GM19324 (cell line): ENCODE measurements around the gene FBRS.
"Not testable (repeated sequence)": the region's sequence is repeated elsewhere in the genome, so short reads cannot be mapped to it uniquely, and the experiment has no call there.

Source experiments
- ATAC-seq: cut with Tn5 transposase; IDR thresholded peaks from one replicate; pipeline ENCODE4 v1.9.1; 2021; ENCODE audit warnings: mild to moderate bottlenecking, moderate library complexity; ENCODE audit not compliant: unreplicated experiment, low FRiP score

FBRS gene

DNA sequence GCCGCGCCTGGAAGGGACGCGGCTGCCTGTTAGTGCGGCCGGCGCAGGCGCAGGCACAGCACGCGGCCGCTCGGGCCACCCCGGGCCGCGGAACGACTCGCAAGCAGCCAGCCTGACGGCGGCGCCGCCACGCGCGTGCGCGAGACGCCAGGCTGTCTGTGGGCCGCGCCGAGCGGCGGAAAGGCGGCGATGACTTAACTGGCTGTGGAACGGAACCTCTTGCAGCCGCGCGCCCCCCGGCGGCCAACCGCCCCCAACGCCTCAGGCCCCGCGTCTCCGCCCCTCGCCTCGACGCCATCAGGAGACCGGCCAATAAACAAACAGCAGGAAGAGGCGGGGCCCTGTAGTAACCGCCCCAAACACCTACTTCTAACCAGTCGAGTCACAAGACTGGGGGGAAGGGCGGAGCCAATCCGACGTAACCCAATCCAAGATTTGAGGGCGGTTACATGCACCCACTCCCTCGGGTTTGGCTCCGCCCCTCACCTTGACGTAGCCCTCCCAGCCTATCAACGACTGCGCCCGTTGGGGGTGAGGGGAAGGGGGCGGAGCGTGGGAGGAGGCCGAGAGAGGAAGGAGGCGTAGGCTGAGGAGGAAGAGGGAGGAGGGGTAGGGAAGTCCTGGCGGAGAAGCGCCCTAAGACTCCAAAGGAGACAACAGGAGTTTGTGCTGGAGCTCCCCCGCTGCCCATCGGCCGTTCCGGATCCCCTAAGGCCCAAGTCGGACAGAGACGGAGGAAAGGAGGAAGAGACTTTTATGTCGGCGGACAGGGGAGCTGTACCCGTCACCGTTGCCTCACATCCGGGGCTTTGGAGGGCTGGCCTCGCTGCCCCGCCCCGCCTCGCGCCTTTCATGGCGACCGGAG is at the start of gene FBRS:
Gene FBRS (plus strand): TSS at position 566 of the 865 bp plus-strand sequence. CDS start 1,088 bp downstream, outside the sequence.
- ATAC-seq, result peak; percentile 79

- no peak for ATAC-seq
These were observed 49.0 kb upstream of the FBRS start for GRCh38 chr16:30609002-30609925.

DNA sequence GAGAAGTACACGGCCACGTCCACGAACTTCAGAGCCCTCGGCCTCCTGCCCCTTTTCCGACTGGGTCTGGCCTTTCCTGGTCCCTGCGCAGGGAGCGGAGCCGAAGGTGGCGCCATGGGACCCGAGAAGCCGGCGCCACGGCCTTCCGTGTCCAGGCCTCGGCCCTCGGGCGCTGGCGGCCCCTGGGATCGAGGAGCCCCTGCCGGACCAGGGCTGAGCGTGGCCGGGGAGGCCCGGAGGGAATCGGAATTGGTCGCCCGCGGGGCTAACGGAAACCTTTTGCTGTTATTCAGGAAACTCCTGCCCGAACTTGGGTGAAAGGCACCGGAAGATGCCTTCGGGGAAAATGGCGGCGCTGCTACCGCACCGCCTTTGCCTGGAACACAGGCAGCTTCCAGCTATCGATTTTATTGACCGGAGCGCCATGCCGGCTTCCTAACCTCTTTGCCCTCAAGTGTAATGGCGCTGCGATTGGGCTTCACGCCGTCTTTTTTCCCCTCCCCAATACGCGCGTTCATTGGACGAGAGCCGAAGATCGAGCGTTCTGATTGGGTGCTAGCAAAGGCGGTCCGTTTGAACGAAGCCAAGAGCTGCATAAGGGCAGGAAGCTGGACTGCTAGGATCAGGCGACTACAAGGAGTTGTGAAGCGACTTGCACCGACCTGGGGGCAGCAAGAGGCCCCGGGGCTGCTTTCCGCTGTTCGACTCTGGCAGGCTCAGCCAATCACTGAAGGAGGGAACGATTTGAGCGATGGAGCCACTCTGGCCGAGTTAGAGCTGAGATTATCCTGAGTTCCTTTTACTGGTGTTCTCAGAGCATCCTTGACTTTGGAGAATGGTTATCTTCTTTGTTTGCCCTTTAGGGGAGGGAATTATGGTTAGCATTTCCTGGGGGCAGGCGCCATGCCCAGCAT is 48.0 kb upstream of the FBRS start, which contains the start of gene ZNF689:
Gene ZNF689 (minus strand): TSS at position 464 of the 914 bp plus-strand sequence. CDS start 348 bp downstream, at position 116.
- ATAC-seq, result peak; percentile 85

DNA sequence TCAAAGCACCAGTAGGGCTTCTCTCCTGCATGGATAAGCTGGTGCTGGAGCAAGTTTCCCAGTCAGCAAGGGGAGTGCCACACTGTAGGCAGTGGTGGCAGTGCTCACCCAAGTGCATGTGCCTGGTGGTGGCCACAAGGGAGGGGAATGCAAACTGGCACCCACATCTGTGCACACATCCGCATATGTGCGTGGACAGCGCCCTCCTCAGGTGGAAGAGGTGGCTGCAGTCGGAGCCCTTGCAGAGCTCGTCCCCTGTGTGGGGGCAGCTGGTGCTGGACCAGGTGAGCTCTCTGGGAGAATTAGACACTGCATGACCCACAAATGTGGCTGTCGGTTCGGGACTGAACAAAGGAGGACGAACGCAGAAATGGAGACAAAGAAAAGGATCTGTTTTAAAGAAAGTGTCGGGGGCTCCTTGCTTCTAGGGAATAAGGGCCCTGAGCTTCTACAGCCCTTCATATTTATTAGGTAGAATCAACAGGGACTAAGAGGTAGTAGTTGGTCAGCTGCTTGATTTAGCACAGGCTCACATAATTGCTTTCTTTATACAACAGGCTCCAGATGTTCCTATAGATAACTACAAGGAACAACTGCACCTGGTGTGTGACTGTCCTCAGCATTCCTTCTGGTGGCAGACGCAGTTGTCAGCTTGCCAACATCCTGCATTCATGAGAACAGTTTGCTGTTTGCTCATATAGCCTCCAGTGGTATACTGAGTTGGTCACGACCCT is 42.7 kb upstream of the FBRS start:
- no peak for ATAC-seq

- no peak for ATAC-seq
These were observed 39.0 kb upstream of the FBRS start for GRCh38 chr16:30619202-30619601.

- no peak for ATAC-seq
These were observed 38.6 kb upstream of the FBRS start for GRCh38 chr16:30619638-30620037.

GRCh38 chr16:30620169-30620568 is 38.1 kb upstream of the FBRS start:
- no peak for ATAC-seq

DNA sequence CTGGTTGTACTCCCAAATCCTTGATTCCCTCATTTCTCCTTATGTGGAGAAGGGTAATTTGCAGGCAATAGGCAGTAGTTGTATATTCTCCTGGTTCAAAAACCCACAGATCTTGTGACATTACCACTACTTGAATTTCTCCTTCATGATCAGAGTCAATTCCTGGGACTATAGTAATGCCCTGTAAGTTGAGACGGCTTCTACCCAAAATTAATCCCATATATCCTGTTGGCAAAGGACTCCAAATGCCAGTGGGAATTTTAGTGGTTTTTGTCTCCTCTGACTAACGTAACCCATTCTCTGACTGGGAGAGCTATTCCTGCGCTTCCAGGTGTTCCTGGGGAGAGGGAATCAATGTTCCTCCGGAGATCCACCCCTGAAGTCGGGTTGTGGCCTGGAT is 36.5 kb upstream of the FBRS start:
- ATAC-seq, result no peak

- no peak for ATAC-seq
These were observed 35.7 kb upstream of the FBRS start for GRCh38 chr16:30622455-30623032.

DNA sequence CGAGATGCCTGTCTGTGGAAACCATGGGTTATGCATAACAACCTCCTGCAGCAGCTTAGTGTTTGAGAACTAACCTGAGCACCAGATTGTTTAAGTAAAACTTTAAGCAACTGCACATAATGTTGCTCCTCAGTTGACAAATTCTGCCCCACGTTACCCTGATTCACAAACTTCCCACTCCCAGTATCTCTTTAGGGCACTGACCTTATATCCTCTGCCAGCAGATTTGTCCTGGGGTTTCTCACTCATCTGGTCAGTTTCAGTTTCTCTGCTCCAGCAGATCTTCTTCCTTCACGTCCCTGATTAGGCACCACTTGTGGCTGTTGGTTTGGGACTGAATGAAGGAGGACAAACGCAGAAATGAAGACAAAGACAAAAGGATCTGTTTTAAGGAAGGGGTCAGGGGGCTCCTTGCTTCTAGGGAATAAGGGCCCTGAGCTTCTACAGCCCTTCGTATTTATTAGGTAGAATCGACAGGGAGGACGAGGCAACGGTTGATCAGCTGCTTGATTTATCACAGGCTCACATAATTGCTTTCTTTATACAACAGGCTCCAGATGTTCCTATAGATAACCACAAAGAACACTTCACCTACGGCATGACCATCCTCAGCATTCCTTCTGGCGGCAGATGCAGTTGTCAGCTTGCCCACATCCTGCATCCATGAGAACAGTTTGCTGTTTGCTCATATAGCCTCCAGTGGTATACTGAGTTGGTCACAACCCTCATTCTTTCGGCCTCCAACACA is 34.5 kb upstream of the FBRS start:
- no peak for ATAC-seq

DNA sequence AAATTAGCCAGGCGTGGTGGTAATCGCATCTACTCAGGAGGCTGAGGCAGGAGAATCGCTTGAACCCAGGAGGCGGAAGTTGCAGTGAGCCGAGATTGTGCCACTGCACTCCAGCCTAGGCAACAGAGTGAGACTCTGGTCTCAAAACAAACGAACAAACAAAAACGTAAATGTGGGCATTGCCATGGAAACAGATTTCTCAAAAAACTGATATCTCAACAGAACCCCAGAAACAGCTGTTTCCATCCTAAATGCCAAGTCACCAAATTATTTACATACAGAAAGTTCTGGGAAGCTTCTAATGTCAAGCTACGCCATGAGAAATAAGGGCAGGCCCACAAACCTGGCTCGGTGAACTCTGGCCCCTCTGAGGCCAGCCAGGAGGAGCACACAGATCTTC is 32.0 kb upstream of the FBRS start:
- no peak for ATAC-seq

- no peak for ATAC-seq
These were observed 29.3 kb upstream of the FBRS start for GRCh38 chr16:30628628-30629540.

DNA sequence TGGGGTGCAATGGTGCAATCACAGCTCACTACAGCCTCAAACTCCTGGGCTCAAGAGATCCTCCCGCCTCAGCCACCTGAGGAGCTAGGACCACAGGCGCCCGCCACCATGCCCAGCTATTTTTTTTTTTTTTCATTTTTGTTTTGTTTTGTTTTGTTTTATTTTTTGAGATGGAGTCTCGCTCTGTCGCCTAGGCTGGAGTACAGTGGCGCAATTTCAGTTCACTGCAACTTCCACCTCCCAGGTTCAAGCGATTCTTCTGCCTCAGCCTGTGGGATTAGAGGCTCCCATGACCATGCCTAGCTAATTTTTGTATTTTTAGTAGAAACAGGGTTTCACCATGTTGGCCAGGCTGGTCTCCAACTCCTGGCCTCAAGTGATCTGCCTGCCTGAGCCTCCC is 25.8 kb upstream of the FBRS start:
- ATAC-seq, result not testable (repeated sequence)

DNA sequence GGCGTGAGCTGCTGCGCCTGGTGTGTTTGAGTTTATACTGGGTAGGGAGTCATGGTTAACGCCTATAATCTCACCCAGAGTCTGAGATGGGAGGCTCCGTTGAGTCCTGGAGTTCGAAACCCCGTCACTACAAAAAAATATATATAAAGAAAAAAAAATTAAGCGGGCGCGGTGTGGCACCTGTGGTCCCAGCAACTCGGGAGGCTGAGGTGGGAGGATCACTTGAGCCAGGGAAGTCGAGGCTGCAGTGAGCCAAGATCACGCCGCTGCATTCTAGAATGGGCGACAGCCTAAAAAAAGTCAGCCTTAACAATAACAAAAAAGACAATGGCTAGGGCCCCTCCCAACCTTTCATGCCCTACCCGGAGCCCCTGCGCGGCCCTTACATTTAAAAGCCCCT is 24.7 kb upstream of the FBRS start:
- no peak for ATAC-seq

DNA sequence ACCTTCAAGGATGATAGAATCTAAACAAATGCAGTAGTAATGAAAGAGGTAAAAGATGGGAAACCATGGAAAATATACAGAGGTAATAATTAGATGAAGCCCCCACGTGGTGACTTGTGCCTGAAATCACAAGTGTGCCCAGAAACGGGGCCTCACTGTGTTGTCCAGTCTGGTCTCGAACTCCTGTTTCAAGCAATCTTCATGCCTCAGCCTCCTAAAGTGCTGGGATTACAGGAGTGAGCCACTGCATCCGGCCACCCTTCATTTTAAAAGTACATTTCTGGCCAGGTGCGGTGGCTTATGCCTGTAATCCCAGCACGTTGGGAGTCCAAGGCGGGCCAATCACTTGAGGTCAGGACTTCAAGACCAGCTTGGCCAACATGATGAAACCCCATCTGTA is 21.6 kb upstream of the FBRS start:
- no peak for ATAC-seq

DNA sequence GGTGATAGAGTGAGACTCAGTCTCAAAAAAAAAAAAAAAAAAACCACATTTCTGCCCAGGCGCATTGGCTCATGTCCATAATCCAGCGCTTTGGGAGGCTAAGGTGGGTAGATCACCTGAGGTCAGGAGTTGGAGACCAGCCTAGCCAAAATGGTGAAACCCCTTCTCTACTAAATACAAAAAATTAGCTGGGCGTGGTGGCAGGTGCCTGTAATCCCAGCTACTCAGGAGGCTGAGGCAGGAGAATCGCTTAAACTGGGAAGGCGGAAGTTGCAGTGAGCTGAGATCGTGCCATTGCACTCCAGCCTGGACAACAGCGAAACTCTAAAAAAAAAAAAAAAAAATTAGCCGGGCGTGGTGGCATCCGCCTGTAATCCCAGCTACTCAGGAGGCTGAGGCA is 21.1 kb upstream of the FBRS start:
- ATAC-seq, result not testable (repeated sequence)

GRCh38 chr16:30637944-30638343 is 20.3 kb upstream of the FBRS start:
- no peak for ATAC-seq
